Esophagus (tissue), 2 donors: ENCODE results near the gene EPB41L2. TPM values are rescaled to one million over a fixed set of nuclear protein-coding genes. Genes with fewer than 3 reads are reported as not detected.

Source experiments
- H3K27ac ChIP-seq, 2 donors: one replicate each; pipeline ENCODE4 v1.5.1; 2013; ENCODE audit warnings: low read depth in 2 of 2, mild to moderate bottlenecking in 2 of 2, inconsistent platforms in 1 of 2, low read length in 1 of 2, moderate library complexity in 1 of 2
- H3K27me3 ChIP-seq, 2 donors: one replicate each; pipeline ENCODE4 v1.6.1; 2013; ENCODE audit warnings: low read length in 2 of 2, control low read depth in 1 of 2, mild to moderate bottlenecking in 1 of 2; ENCODE audit not compliant: insufficient read depth in 2 of 2, control insufficient read depth in 1 of 2
- H3K36me3 ChIP-seq, 2 donors: one replicate each; pipeline ENCODE4 v1.6.1; 2013; ENCODE audit warnings: low read length in 1 of 2; ENCODE audit not compliant: control insufficient read depth in 2 of 2, insufficient read depth in 2 of 2
- H3K4me1 ChIP-seq, 2 donors: one replicate each; pipeline ENCODE4 v1.6.1; 2013; ENCODE audit warnings: low read length in 1 of 2; ENCODE audit not compliant: control insufficient read depth in 2 of 2, insufficient read depth in 2 of 2
- H3K4me3 ChIP-seq, 2 donors: one replicate each; pipeline ENCODE4 v1.5.1; 2013; ENCODE audit warnings: low read length in 2 of 2, mild to moderate bottlenecking in 2 of 2, low read depth in 1 of 2, moderate library complexity in 1 of 2
- H3K9me3 ChIP-seq, 2 donors: one replicate each; pipeline ENCODE4 v1.6.1; 2013; ENCODE audit warnings: mild to moderate bottlenecking in 2 of 2, low read depth in 1 of 2, low read length in 1 of 2, moderate library complexity in 1 of 2; ENCODE audit not compliant: control insufficient read depth in 2 of 2, insufficient read depth in 1 of 2
- WGBS, 2 donors: extraction: QIAGEN DNeasy Blood & Tissue Kit; methylation state at CpG; one replicate each; pipeline ENCODE4 v1.1.7; 2013; 5-methylcytosine and 5-hydroxymethylcytosine counted together
- polyA plus RNA-seq, 2 donors: library from polyadenylated mRNA; stranded (reverse); fragments of 200-250 nt; gene quantifications; one replicate each; pipeline ENCODE4 v1.2.3, GENCODE V29; 2013
- donor health status: healthy with polysubstance abuse.
- donor health status: Bipolar disorder and iron deficiency.

Gene EPB41L2
- polyA plus RNA-seq, 2 donors: 6.7 to 7.8 TPM

GRCh38 chr6:131052181-131052580 lies 10.9 kb downstream of the EPB41L2 start:
- Histone ChIP-seq H3K36me3 (no peaks in the 10 kb centered on the region), H3K9me3 (peaks cover 4 to 11% of the 10 kb centered on the region in 2 donors), H3K27ac (no peak overlapping the region), H3K4me1 (no peaks in the 10 kb centered on the region), H3K4me3 (no peak overlapping the region), H3K27me3 (no peaks in the 10 kb centered on the region)
- WGBS, 2 donors: 82 to 83% methylated on average over 4 of the region's 4 CpGs

GRCh38 chr6:131051341-131051740 lies 11.7 kb downstream of the EPB41L2 start:
- Histone ChIP-seq H3K36me3 (no peaks in the 10 kb centered on the region), H3K9me3 (peaks cover 4 to 11% of the 10 kb centered on the region in 2 donors), H3K27ac (no peak overlapping the region), H3K27me3 (no peaks in the 10 kb centered on the region), H3K4me3 (no peak overlapping the region), H3K4me1 (no peaks in the 10 kb centered on the region)
- 81 to 85% methylated on average over 1 of the region's 1 CpG for WGBS, 2 donors

DNA sequence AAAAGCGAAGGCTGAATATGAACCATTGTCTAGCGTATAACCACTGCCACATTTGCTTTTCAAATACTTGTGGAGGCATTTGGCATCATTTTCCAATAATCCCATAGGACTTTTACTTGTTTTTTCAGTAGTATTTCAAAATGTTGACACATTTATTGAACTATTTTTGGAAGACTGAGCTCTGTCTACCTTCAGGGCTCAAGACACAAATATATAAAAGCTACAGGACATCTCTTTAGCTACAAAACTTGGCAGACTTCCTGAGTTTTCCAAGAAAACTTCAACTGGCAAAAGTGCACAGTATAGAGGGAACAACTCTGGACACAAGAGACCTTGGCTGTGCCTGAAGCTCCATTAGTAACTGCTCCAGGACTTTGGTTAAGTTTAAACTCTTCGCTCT lies 13.4 kb downstream of the EPB41L2 start:
- peaks cover 3 to 6% of the 10 kb centered on the region in 2 donors for H3K9me3 ChIP-seq
- no peaks in the 10 kb centered on the region for H3K27me3 ChIP-seq
- no peak overlapping the region for H3K4me3 ChIP-seq
- WGBS, 2 donors: 86 to 96% methylated on average over 3 of the region's 3 CpGs
- H3K36me3 ChIP-seq: no peaks in the 10 kb centered on the region
- no peak overlapping the region for H3K27ac ChIP-seq
- H3K4me1 ChIP-seq: no peaks in the 10 kb centered on the region

DNA sequence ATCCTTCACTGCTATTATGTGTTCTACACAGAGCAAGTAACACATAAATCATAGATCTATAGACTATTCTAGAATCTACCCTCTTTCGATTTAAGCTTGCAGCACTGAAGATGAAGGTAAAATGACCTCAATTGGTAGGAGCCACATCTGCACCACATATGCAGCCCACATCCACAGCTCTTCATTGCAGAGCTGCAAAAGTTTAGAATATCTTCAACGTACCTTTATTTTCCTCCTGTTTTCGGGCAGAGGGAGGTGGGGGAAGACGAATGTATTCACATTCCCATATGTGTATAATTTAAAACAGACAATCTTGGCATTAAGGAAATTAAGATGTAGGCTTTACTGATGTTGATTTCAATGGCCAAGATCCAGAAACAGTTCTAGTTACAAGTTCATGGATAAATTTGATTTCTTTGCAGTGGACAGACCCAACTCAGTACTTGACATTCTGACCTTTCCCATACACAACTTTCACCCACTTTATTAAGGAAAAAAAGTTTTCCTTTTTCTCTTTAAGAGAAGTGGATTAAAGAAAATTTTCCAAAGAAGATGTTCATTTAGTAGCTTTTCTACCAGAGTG lies 14.0 kb downstream of the EPB41L2 start:
- H3K9me3 ChIP-seq: peaks cover 0 to 3% of the 10 kb centered on the region in 2 donors
- no peak overlapping the region for H3K4me3 ChIP-seq
- H3K4me1 ChIP-seq: no peaks in the 10 kb centered on the region
- H3K27me3 ChIP-seq: no peaks in the 10 kb centered on the region
- WGBS, 2 donors: 79 to 85% methylated on average over 4 of the region's 4 CpGs
- H3K27ac ChIP-seq: no peak overlapping the region
- H3K36me3 ChIP-seq: no peaks in the 10 kb centered on the region

DNA sequence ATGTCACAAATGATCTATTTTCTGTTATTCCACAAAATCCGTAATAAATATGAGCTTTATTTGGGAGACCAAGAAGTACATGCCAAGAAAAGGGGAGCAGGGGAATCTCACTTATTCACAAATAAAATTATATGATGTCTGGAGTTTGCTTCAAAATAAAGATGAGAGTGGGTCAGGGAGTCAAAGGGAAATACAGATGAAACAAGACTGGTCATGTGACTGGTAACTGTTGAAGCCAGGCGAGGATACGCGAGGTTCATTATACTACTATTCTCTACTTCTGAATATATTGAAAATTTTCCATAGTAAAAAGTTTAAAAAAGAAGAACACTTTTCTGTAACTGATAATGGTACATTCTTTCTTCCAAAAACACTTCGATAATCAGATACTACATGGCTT lies 14.6 kb downstream of the EPB41L2 start:
- WGBS, 2 donors: 89 to 93% methylated on average over 5 of the region's 5 CpGs
- H3K4me1 ChIP-seq: no peaks in the 10 kb centered on the region
- no peaks in the 10 kb centered on the region for H3K36me3 ChIP-seq
- H3K4me3 ChIP-seq: no peak overlapping the region
- no peaks in the 10 kb centered on the region for H3K9me3 ChIP-seq
- H3K27me3 ChIP-seq: no peaks in the 10 kb centered on the region
- no peak overlapping the region for H3K27ac ChIP-seq

DNA sequence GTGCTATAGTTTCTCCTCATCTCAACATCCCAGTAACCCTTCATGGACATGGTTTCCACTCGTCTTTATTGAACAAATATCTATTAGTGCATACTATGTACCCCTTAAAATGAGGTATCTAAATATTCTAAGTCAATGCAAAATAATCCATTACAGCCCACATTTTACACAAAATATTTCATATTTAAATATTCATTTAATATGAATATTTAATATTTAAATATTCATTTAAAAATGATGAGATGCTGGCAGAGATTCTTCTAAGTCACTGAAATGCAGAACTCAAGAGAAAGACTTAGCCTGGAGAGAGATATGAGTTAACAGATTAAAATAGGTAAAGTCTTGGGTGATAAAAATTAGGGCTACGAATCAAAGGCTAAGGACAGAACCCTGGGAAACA lies 17.9 kb downstream of the EPB41L2 start:
- Histone ChIP-seq H3K4me3 (no peak overlapping the region), H3K36me3 (no peaks in the 10 kb centered on the region), H3K9me3 (no peaks in the 10 kb centered on the region), H3K4me1 (no peaks in the 10 kb centered on the region), H3K27ac (no peak overlapping the region), H3K27me3 (no peaks in the 10 kb centered on the region)
- 88 to 92% methylated on average over 2 of the region's 2 CpGs for WGBS, 2 donors

- WGBS, 2 donors: 78 to 82% methylated on average over 4 of the region's 4 CpGs
- H3K4me1 ChIP-seq: no peaks in the 10 kb centered on the region
- H3K4me3 ChIP-seq: no peak overlapping the region
- no peaks in the 10 kb centered on the region for H3K27me3 ChIP-seq
- no peaks in the 10 kb centered on the region for H3K36me3 ChIP-seq
- no peak overlapping the region for H3K27ac ChIP-seq
- H3K9me3 ChIP-seq: no peaks in the 10 kb centered on the region
Measured at GRCh38 chr6:131043902-131044447, 19.1 kb downstream of the EPB41L2 start.

DNA sequence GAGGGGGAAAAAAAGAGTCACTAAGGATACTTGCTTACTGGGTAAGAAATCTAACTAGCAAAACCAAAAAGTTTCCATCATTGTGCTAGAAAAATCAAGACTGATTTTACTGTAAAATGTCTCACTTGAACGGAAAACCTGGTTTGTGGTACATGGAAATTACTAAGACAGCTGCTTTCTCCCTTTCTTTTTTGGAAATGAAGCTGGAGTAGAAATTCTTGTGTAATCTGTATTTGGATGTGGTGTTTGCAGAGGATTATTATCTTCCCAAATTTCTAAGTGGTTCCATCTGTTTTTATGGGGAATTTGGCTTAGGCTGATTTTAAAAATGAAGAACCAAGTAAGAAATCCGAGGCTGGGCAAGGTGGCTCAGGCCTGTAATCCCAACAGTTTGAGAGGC lies 20.4 kb downstream of the EPB41L2 start:
- H3K27me3 ChIP-seq: no peaks in the 10 kb centered on the region
- H3K4me3 ChIP-seq: no peak overlapping the region
- H3K9me3 ChIP-seq: no peaks in the 10 kb centered on the region
- WGBS, 2 donors: 68 to 84% methylated on average over 2 of the region's 2 CpGs
- no peak overlapping the region for H3K27ac ChIP-seq
- H3K4me1 ChIP-seq: no peaks in the 10 kb centered on the region
- no peaks in the 10 kb centered on the region for H3K36me3 ChIP-seq

GRCh38 chr6:131041814-131042213 lies 21.2 kb downstream of the EPB41L2 start:
- Histone ChIP-seq H3K4me1 (peaks cover 0 to 2% of the 10 kb centered on the region in 2 donors), H3K27ac (no peak overlapping the region), H3K36me3 (no peaks in the 10 kb centered on the region), H3K27me3 (no peaks in the 10 kb centered on the region), H3K9me3 (no peaks in the 10 kb centered on the region), H3K4me3 (no peak overlapping the region)
- 81 to 92% methylated on average over 2 of the region's 2 CpGs for WGBS, 2 donors

GRCh38 chr6:131040866-131041265 lies 22.2 kb downstream of the EPB41L2 start:
- peaks cover 0 to 2% of the 10 kb centered on the region in 2 donors for H3K4me1 ChIP-seq
- H3K36me3 ChIP-seq: no peaks in the 10 kb centered on the region
- no peaks in the 10 kb centered on the region for H3K27me3 ChIP-seq
- no peak overlapping the region for H3K4me3 ChIP-seq
- 76 to 82% methylated on average over 4 of the region's 4 CpGs for WGBS, 2 donors
- no peak overlapping the region for H3K27ac ChIP-seq
- H3K9me3 ChIP-seq: no peaks in the 10 kb centered on the region
